RWPE2 (cell line): ENCODE results near the gene MMADHC.
A peak's percentile ranks its signal among the peaks of the same experiment; 100 is the strongest.

Source experiments
- ATAC-seq: fragments of 200-7000 bp; cut with Tn5 transposase; 3 replicates; pipeline ENCODE4 v1.9.1; 2021; ENCODE audit warnings: low read depth
- DNase-seq: peaks from one replicate; pipeline ENCODE4 v3.0.0-alpha.2; 2020; ENCODE audit warnings: low spot score
- H3K27ac ChIP-seq: fragments of 450-650 bp; 2 replicates; pipeline ENCODE4 v1.5.1; 2017; ENCODE audit warnings: mild to moderate bottlenecking; ENCODE audit not compliant: poor library complexity, severe bottlenecking
- H3K27me3 ChIP-seq: fragments of 250-450 bp; sonication (Bioruptor Pico); 2 replicates; pipeline ENCODE4 v1.5.1; 2021; ENCODE audit warnings: mild to moderate bottlenecking, moderate library complexity; ENCODE audit not compliant: insufficient read depth, poor library complexity, severe bottlenecking
- H3K36me3 ChIP-seq: fragments of 250-450 bp; sonication (Bioruptor Pico); 2 replicates; pipeline ENCODE4 v1.5.1; 2020; ENCODE audit warnings: low read depth, mild to moderate bottlenecking, moderate library complexity
- H3K4me1 ChIP-seq: fragments of 250-450 bp; sonication (Bioruptor Pico); 2 replicates; pipeline ENCODE4 v1.5.1; 2021; ENCODE audit warnings: mild to moderate bottlenecking, moderate library complexity; ENCODE audit not compliant: insufficient read depth, poor library complexity, severe bottlenecking
- H3K4me3 ChIP-seq: fragments of 250-450 bp; sonication (Bioruptor Pico); 2 replicates; pipeline ENCODE4 v1.5.1; 2021; ENCODE audit warnings: mild to moderate bottlenecking, moderate library complexity; ENCODE audit not compliant: severe bottlenecking
- H3K9me3 ChIP-seq: fragments of 250-450 bp; sonication (Bioruptor Pico); 2 replicates; pipeline ENCODE4 v1.5.1; 2021; ENCODE audit warnings: mild to moderate bottlenecking, moderate library complexity; ENCODE audit not compliant: severe bottlenecking
- TF ChIP-seq, protein P1 (sequence below): fragments of 450-650 bp; IDR thresholded peaks from one replicate; pipeline ENCODE4 v1.5.1; 2017; ENCODE audit warnings: mild to moderate bottlenecking, moderate library complexity; ENCODE audit not compliant: poor library complexity, severe bottlenecking

The MMADHC gene

DNA sequence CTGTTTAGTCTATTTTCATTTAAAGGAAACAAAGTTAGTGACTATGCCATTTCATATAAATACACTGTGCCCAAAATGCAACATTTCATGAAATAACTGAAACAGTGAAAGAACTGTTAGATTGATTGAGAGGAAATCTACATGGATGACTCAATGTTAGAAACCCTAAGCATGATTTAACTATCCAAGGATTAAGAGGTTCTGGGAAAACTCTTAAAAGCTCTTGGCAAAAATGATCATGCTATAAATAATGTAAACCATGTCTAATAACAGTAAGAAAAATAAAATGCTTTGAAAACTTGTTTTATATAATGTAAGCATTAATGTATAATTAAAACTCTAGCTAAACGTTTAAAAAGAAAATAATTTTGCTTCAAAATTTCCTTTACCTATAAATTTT is 23.5 kb downstream of the MMADHC start:
- ATAC-seq, result no peak
- Histone ChIP-seq H3K4me3 (no peak overlapping the region), H3K36me3 (peaks cover 33% of the 10 kb centered on the region), H3K27me3 (no peaks in the 10 kb centered on the region), H3K4me1 (no peaks in the 10 kb centered on the region), H3K9me3 (no peaks in the 10 kb centered on the region), H3K27ac (no peak overlapping the region)
- TF ChIP-seq, protein P1, sequence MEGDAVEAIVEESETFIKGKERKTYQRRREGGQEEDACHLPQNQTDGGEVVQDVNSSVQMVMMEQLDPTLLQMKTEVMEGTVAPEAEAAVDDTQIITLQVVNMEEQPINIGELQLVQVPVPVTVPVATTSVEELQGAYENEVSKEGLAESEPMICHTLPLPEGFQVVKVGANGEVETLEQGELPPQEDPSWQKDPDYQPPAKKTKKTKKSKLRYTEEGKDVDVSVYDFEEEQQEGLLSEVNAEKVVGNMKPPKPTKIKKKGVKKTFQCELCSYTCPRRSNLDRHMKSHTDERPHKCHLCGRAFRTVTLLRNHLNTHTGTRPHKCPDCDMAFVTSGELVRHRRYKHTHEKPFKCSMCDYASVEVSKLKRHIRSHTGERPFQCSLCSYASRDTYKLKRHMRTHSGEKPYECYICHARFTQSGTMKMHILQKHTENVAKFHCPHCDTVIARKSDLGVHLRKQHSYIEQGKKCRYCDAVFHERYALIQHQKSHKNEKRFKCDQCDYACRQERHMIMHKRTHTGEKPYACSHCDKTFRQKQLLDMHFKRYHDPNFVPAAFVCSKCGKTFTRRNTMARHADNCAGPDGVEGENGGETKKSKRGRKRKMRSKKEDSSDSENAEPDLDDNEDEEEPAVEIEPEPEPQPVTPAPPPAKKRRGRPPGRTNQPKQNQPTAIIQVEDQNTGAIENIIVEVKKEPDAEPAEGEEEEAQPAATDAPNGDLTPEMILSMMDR, result no peak
- no peak for DNase-seq

DNA sequence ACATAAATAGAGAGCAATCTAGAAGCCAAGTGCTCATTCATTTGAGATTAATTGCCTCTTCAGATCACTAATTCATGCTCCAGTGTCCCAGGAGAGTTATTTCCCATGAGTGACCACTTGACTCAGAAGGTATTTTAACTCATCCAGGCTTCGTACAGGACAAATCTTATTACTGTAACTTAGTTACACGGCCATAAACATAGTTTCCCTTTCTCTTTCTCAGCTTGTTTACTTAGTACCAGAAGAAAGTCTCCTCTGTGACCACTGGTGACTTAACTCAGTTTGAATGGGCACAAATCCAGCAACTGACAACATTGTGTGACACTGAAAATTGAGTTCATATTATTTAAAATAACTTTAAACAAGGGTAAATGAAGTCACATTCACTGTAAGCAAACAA is 25.3 kb downstream of the MMADHC start:
- H3K9me3 ChIP-seq, result no peaks in the 10 kb centered on the region
- TF ChIP-seq, protein P1, result no peak
- no peak overlapping the region for H3K4me3 ChIP-seq
- H3K36me3 ChIP-seq, result peaks cover 15% of the 10 kb centered on the region
- no peak overlapping the region for H3K27ac ChIP-seq
- H3K27me3 ChIP-seq, result no peaks in the 10 kb centered on the region
- no peaks in the 10 kb centered on the region for H3K4me1 ChIP-seq
- ATAC-seq (no peak), DNase-seq (no peak)

DNA sequence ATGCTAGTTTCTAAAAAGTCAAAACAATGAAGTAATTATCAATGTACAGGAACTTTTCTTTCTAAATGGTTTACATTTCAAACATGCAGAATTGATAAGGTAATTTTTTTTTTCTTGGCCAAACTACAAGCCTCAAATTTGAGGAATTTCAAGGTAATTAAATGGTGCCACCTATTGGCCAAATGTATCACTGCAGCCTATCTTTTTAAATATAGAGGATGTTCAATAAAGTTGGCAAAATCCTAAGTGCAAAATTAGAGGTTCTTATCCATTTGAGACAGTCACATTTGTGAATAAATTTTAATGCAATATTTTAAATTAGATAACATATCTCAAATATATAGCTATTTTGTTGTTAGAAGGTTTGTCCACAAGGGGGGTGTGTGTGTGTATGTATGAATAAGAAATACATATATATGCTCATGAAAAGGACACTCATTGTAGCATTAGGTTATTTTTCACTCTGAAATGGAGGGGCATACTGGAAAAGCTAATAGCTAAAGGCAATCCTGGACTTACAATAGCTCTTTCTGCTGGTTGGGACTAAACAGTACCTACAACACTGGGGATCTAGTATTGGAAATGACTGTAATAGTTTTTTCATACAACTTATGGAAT is 26.2 kb downstream of the MMADHC start:
- no peak for ATAC-seq

DNA sequence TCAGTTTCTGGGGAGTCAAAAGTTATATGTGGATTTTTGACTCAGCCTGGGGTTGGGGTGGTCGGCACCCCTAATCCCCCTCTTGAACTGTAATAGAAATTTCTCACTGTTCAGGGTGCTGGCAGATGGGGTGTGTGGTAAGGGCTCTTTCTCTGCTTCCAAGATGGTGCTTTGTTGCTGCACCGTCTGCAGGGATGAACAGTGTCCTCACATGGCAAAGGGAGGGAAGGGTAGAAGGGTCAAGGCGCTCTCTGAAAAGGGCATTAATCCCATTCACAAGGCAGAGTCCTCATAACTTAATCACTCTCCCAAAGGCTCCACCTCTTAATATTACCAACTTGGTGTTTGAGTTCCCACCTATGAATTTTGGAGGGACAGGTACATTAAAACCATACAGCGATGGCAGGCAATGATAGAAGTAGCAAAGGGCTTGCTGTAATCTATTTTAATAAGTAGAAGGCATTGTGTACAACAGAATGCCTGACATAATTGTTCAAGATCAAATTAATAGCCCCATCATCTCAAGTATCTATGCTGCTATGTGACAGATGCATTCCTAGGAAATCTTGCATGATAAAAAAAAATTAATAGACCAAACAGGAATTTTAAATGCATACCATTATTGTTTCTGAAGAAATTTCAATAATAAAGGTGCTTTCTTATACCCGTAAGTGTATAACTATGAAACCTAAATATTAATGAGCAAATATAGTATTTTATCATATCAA is 28.1 kb downstream of the MMADHC start:
- H3K4me3 ChIP-seq, result no peak overlapping the region
- no peaks in the 10 kb centered on the region for H3K9me3 ChIP-seq
- ATAC-seq (no peak), DNase-seq (no peak)
- no peaks in the 10 kb centered on the region for H3K27me3 ChIP-seq
- H3K27ac ChIP-seq, result no peak overlapping the region
- TF ChIP-seq, protein P1, result no peak
- no peaks in the 10 kb centered on the region for H3K4me1 ChIP-seq
- no peaks in the 10 kb centered on the region for H3K36me3 ChIP-seq

More for the DNA sequence above, 26.2 kb downstream of the MMADHC start:
- H3K27ac ChIP-seq, result no peak overlapping the region
- no peak overlapping the region for H3K4me3 ChIP-seq
- peaks cover 6% of the 10 kb centered on the region; the same call in 1 of the 2 replicates for H3K36me3 ChIP-seq
- no peak for DNase-seq
- H3K9me3 ChIP-seq, result no peaks in the 10 kb centered on the region
- no peaks in the 10 kb centered on the region for H3K27me3 ChIP-seq
- no peaks in the 10 kb centered on the region for H3K4me1 ChIP-seq
- TF ChIP-seq, protein P1, result peak; percentile 91

DNA sequence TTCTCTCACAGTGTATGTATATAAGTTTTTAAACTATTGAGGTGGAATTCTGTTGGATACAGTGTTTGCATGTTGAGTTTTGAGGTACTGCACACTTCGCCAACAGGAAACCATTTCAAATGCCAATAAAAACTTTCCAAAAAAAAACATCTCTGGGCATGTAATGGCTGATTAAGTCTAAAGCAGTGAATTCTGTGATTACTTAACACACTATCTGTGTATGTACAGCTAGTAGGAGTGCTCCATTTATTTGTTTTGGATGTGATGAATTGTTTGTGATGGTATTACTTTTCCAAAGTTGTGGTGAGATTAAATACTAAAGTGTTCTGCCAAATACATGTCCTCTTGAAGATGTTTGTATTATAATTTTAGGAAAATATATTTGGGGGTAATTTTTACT is 31.1 kb downstream of the MMADHC start:
- Histone ChIP-seq H3K27me3 (no peaks in the 10 kb centered on the region), H3K27ac (no peak overlapping the region), H3K4me3 (no peak overlapping the region), H3K4me1 (no peaks in the 10 kb centered on the region), H3K9me3 (no peaks in the 10 kb centered on the region), H3K36me3 (no peaks in the 10 kb centered on the region)
- DNase-seq (no peak), ATAC-seq (no peak)
- TF ChIP-seq, protein P1, result no peak
